Keratinocyte (primary cell): ENCODE results near the gene ACVR1B. TPM values are rescaled to one million over a fixed set of nuclear protein-coding genes. Genes with fewer than 3 reads are reported as not detected.

Experiments
- DNase-seq: peaks from one replicate; pipeline ENCODE4 v3.0.0-alpha.2; 2011; ENCODE audit warnings: low read depth, missing footprints, low spot score
- FAIRE-seq: peaks from 2 replicates; lab custom pipeline; 2011; peaks lifted over from hg19 to GRCh38; lab: Jason Lieb, UNC
- H2AFZ ChIP-seq: 2 replicates; pipeline ENCODE4 v1.6.0; 2012; ENCODE audit warnings: low read length, control low read depth, inconsistent platforms; ENCODE audit not compliant: control insufficient read depth
- H3K27ac ChIP-seq: 2 replicates; pipeline ENCODE4 v1.5.1; 2011; ENCODE audit warnings: low read length; ENCODE audit not compliant: control insufficient read depth, insufficient read depth
- H3K27me3 ChIP-seq: 3 replicates; pipeline ENCODE4 v1.6.0; 2011; ENCODE audit warnings: low read length; ENCODE audit not compliant: control insufficient read depth, insufficient read depth; ENCODE audit errors: extremely low read depth
- H3K36me3 ChIP-seq, 2 experiments: 2 replicates in 1 of 2; 3 replicates in 1 of 2; pipeline ENCODE4 v1.5.1; 2011; ENCODE audit warnings: low read length in 2 of 2, mild to moderate bottlenecking in 1 of 2; ENCODE audit not compliant: control insufficient read depth in 2 of 2, insufficient read depth in 2 of 2; ENCODE audit errors: extremely low read depth in 1 of 2
- H3K4me1 ChIP-seq: 3 replicates; pipeline ENCODE4 v1.5.1; 2011; ENCODE audit warnings: low read length; ENCODE audit not compliant: control insufficient read depth, insufficient read depth; ENCODE audit errors: extremely low read depth
- H3K4me2 ChIP-seq: 3 replicates; pipeline ENCODE4 v1.6.0; 2011; ENCODE audit warnings: low read depth, low read length; ENCODE audit not compliant: control insufficient read depth, insufficient read depth; ENCODE audit errors: extremely low read depth
- H3K4me3 ChIP-seq, 3 experiments: fragments of 200-600 bp in 1 of 3; sonication (generic) in 1 of 3; 2 replicates in 2 of 3; 3 replicates in 1 of 3; pipeline ENCODE4 v1.5.1; 2011 to 2016; ENCODE audit warnings: low read length in 3 of 3, mild to moderate bottlenecking in 3 of 3, control low read depth in 2 of 3, inconsistent platforms in 1 of 3, low read depth in 1 of 3, mixed read lengths in 1 of 3, mixed run types in 1 of 3, moderate library complexity in 1 of 3; ENCODE audit not compliant: control insufficient read depth in 2 of 3, insufficient read depth in 2 of 3; ENCODE audit errors: extremely low read depth in 1 of 3
- H3K79me2 ChIP-seq: 2 replicates; pipeline ENCODE4 v1.6.0; 2012; ENCODE audit warnings: low read length; ENCODE audit not compliant: control insufficient read depth, insufficient read depth
- H3K9ac ChIP-seq: 3 replicates; pipeline ENCODE4 v1.6.0; 2011; ENCODE audit warnings: low read length; ENCODE audit not compliant: control insufficient read depth, insufficient read depth; ENCODE audit errors: extremely low read depth
- H3K9me1 ChIP-seq: 3 replicates; pipeline ENCODE4 v1.6.0; 2011; ENCODE audit warnings: low read length; ENCODE audit not compliant: control insufficient read depth, insufficient read depth; ENCODE audit errors: extremely low read depth
- H3K9me3 ChIP-seq: 2 replicates; pipeline ENCODE4 v1.5.1; 2012; ENCODE audit warnings: low read depth, low read length; ENCODE audit not compliant: control insufficient read depth
- H4K20me1 ChIP-seq: 3 replicates; pipeline ENCODE4 v1.6.0; 2011; ENCODE audit warnings: low read length; ENCODE audit not compliant: control insufficient read depth, insufficient read depth; ENCODE audit errors: extremely low read depth
- CTCF ChIP-seq, 3 experiments: IDR thresholded peaks in 1 of 3; conservative IDR thresholded peaks in 1 of 3; optimal IDR thresholded peaks in 1 of 3; 2 replicates in 2 of 3; 3 replicates in 1 of 3; pipeline versions ENCODE3 to v1.5.1; 2011; ENCODE audit warnings: low read length in 3 of 3, mild to moderate bottlenecking in 3 of 3, moderate library complexity in 2 of 3, control low read depth in 1 of 3, inconsistent platforms in 1 of 3; ENCODE audit not compliant: insufficient read depth in 2 of 3; ENCODE audit errors: extremely low read depth in 1 of 3
- EZH2 ChIP-seq: IDR thresholded peaks from one replicate; pipeline ENCODE4 v1.6.1; 2012; ENCODE audit warnings: inconsistent platforms, mild to moderate bottlenecking, low read length, moderate library complexity
- dilution Hi-C: fragments of 300-500 bp; cut with MboI; formaldehyde crosslinking; loops from one replicate; pipeline ENCODE4 v1.7.0; 2020; ENCODE audit warnings: low sequenced_read_pairs; ENCODE audit not compliant: extremely low pct_ligation_motif_present
- polyA plus RNA-seq, 5 experiments: library from polyadenylated mRNA; depleted of rRNA in 3 of 5; stranded (reverse) in 3 of 5; stranded (forward) in 1 of 5; unstranded in 1 of 5; fragments of >200 nt; gene quantifications; 1 replicate in 1 of 5; 2 replicates in 3 of 5; 3 replicates in 1 of 5; pipeline versions ENCODE4 v1.2.1 to v1.2.3, GENCODE V29; 2011 to 2012; ENCODE audit warnings: missing spikeins in 2 of 5, low read depth in 1 of 5, low replicate concordance in 1 of 5

The ACVR1B gene
- polyA plus RNA-seq, 1 donor (not counting 4 experiments of a cell fraction or from before 2014, with no cell fraction given) = 12.7 TPM

GRCh38 chr12:52006726-52007157 lies 55.2 kb downstream of the ACVR1B start, which contains the start of gene TAMALIN:
TAMALIN (plus strand) TSS chr12:52006946; CDS start chr12:52007020, 74 bp downstream.
- no peaks in the 10 kb centered on the region for H3K79me2 ChIP-seq
- no peak within 1 kb of the TSS for H3K27ac ChIP-seq
- dilution Hi-C loops = no loop called here
- H3K27me3 ChIP-seq = peaks cover 28% of the 10 kb centered on the region
- H3K9ac ChIP-seq = peak within 1 kb of the TSS; percentile 37
- H3K4me3 ChIP-seq = peak within 1 kb of the TSS; percentile 20 to 34 (median 31)
- H3K4me1 ChIP-seq = peaks cover 3% of the 10 kb centered on the region
- H3K36me3 ChIP-seq = no peaks in the 10 kb centered on the region
- no peak for FAIRE-seq
- H3K9me3 ChIP-seq = no peaks in the 10 kb centered on the region
- no peak for DNase-seq
- H4K20me1 ChIP-seq = peaks cover 7% of the 10 kb centered on the region
- TF ChIP-seq CTCF (optimal IDR thresholded peaks at IDR 0.05 in 1 of 3, IDR thresholded peaks at IDR 0.05 in 1 of 3, conservative IDR thresholded peaks at IDR 0.05 in 1 of 3; ENCODE audit: extremely low read depth in 1 of 3, insufficient read depth in 2 of 3, low read length in 3 of 3) (no peak), EZH2 (no peak)
- H3K4me2 ChIP-seq = peak within 1 kb of the TSS; percentile 32
- peak within 1 kb of the TSS; percentile 19 for H2AFZ ChIP-seq
- H3K9me1 ChIP-seq = peaks cover 3% of the 10 kb centered on the region

- peak overlapping the region; percentile 20 to 34 (median 31) for H3K4me3 ChIP-seq
- dilution Hi-C loops = no loop called here
These were observed 55.8 kb downstream of the ACVR1B start for GRCh38 chr12:52007158-52007921.

More at GRCh38 chr12:52007158-52007921, 55.8 kb downstream of the ACVR1B start:
- TF ChIP-seq EZH2 (peak; percentile 99), CTCF (optimal IDR thresholded peaks at IDR 0.05 in 1 of 3, IDR thresholded peaks at IDR 0.05 in 1 of 3, conservative IDR thresholded peaks at IDR 0.05 in 1 of 3; ENCODE audit: extremely low read depth in 1 of 3, insufficient read depth in 2 of 3, low read length in 3 of 3) (no peak)
- DNase-seq (no peak), FAIRE-seq (no peak)
- no peaks in the 10 kb centered on the region for H3K36me3 ChIP-seq
- peak overlapping the region; percentile 31 for H3K4me2 ChIP-seq
- H4K20me1 ChIP-seq = peaks cover 7% of the 10 kb centered on the region
- no peaks in the 10 kb centered on the region for H3K9me3 ChIP-seq
- peaks cover 3% of the 10 kb centered on the region for H3K4me1 ChIP-seq
- peak overlapping the region; percentile 37 for H3K9ac ChIP-seq
- H2AFZ ChIP-seq = peak overlapping the region; percentile 19
- no peaks in the 10 kb centered on the region for H3K79me2 ChIP-seq
- H3K27me3 ChIP-seq = peaks cover 28% of the 10 kb centered on the region
- no peak overlapping the region for H3K27ac ChIP-seq
- peaks cover 3% of the 10 kb centered on the region for H3K9me1 ChIP-seq
